Gastrocnemius medialis (tissue), 4 donors: ENCODE data around the gene HDAC4.

Experiments used
- POLR2A ChIP-seq, 2 donors: fragments of 450-650 bp; IDR thresholded peaks; one replicate each; pipeline ENCODE4 v1.6.1; 2017; ENCODE audit warnings: antibody characterized with exemption in 2 of 2, mild to moderate bottlenecking in 2 of 2, moderate library complexity in 2 of 2
- TF ChIP-seq, protein P1 (sequence below), 5 experiments: fragments of 450-650 bp in 3 of 5; fragments of 200-600 bp in 2 of 5; sonication (generic) in 2 of 5; IDR thresholded peaks in 4 of 5; conservative IDR thresholded peaks in 1 of 5; 1 replicate in 4 of 5; 2 replicates in 1 of 5; pipeline ENCODE4 v1.5.1; 2016 to 2019; ENCODE audit warnings: antibody characterized with exemption in 5 of 5, mild to moderate bottlenecking in 3 of 5, moderate library complexity in 3 of 5

DNA sequence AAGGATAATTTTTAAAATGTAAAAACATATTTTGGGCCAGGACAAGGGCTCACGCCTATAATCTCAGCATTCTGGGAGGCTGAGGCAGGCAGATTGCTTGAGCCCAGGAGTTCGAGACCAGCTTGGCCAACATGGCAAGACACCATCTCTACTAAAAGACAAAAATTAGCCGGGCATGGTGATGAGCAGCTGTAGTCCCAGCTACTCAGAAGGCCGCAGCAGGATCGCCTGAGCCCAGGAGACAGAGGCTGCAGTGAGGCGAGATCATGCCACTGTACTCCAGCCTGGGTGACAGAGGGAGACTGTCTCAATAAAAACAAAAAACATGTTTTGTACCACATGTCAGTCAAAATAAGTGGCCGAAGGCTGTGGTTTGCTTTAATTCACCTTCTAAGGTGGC is 122.5 kb downstream of the HDAC4 start:
- no peak for TF ChIP-seq POLR2A (IDR thresholded peaks at IDR 0.05)
- TF ChIP-seq, protein P1, sequence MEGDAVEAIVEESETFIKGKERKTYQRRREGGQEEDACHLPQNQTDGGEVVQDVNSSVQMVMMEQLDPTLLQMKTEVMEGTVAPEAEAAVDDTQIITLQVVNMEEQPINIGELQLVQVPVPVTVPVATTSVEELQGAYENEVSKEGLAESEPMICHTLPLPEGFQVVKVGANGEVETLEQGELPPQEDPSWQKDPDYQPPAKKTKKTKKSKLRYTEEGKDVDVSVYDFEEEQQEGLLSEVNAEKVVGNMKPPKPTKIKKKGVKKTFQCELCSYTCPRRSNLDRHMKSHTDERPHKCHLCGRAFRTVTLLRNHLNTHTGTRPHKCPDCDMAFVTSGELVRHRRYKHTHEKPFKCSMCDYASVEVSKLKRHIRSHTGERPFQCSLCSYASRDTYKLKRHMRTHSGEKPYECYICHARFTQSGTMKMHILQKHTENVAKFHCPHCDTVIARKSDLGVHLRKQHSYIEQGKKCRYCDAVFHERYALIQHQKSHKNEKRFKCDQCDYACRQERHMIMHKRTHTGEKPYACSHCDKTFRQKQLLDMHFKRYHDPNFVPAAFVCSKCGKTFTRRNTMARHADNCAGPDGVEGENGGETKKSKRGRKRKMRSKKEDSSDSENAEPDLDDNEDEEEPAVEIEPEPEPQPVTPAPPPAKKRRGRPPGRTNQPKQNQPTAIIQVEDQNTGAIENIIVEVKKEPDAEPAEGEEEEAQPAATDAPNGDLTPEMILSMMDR (IDR thresholded peaks at IDR 0.05 in 4 of 5, conservative IDR thresholded peaks at IDR 0.05 in 1 of 5) = no peak
